Activated naive CD4-positive, alpha-beta T cell treated with anti-CD3 and anti-CD28 coated beads, Interleukin-2, amount 50 U/mL, for 72 hours (primary cell): ENCODE measurements around the gene LRP1B. TPM values are rescaled to one million over a fixed set of nuclear protein-coding genes. Genes with fewer than 3 reads are reported as not detected.
"Not testable (repeated sequence)": the region's sequence is repeated elsewhere in the genome, so short reads cannot be mapped to it uniquely, and the experiment has no call there.

ENCODE experiments used
- ATAC-seq, 2 donors: fragments of 150-1000 bp; cut with Tn5 transposase; 2 replicates each; pipeline ENCODE4 v1.10.0; 2021; ENCODE audit warnings: mild to moderate bottlenecking in 2 of 2, moderate library complexity in 2 of 2
- DNase-seq, 2 donors: peaks; one replicate each; pipeline ENCODE4 v3.0.0; 2021 to 2022; ENCODE audit warnings: low spot score in 2 of 2
- H3K27ac Mint-ChIP-seq, 2 donors: one replicate each; pipeline ENCODE4 v1.8.0; 2022; ENCODE audit warnings: mild to moderate bottlenecking in 2 of 2, mixed read lengths in 2 of 2
- H3K36me3 Mint-ChIP-seq, 2 donors: one replicate each; pipeline ENCODE4 v1.8.0; 2022; ENCODE audit warnings: mixed read lengths in 2 of 2
- H3K9me3 Mint-ChIP-seq, 2 donors: one replicate each; pipeline ENCODE4 v1.8.0; 2022; ENCODE audit warnings: mixed read lengths in 2 of 2
- total RNA-seq, 2 donors: library from RNA; stranded (reverse); gene quantifications; one replicate each; pipeline ENCODE4 v1.2.3, GENCODE V29; 2022

The LRP1B gene
- total RNA-seq, 2 donors from 2014 or later, result not detected

- H3K9me3 Mint-ChIP-seq, result peaks cover 5 to 7% of the 10 kb centered on the region in 2 donors
- DNase-seq (no peak), ATAC-seq (no peak)
- no peaks in the 10 kb centered on the region for H3K36me3 Mint-ChIP-seq
- H3K27ac Mint-ChIP-seq, result no peak overlapping the region
Measured at GRCh38 chr2:140353541-140353940, 1777.3 kb downstream of the LRP1B start.

- DNase-seq, result no peak
- Mint-ChIP-seq H3K27ac (no peak overlapping the region), H3K36me3 (no peaks in the 10 kb centered on the region), H3K9me3 (peaks cover 5 to 7% of the 10 kb centered on the region in 2 donors)
- no peak for ATAC-seq
Measured at GRCh38 chr2:140351692-140352091, 1779.1 kb downstream of the LRP1B start.

GRCh38 chr2:140349695-140350094, 1781.1 kb downstream of the LRP1B start:
- Mint-ChIP-seq H3K27ac (no peak overlapping the region), H3K36me3 (no peaks in the 10 kb centered on the region), H3K9me3 (peaks cover 11 to 12% of the 10 kb centered on the region in 2 donors)
- no peak for ATAC-seq
- no peak for DNase-seq

GRCh38 chr2:140348826-140349225, 1782.0 kb downstream of the LRP1B start:
- ATAC-seq (no peak), DNase-seq (no peak)
- Mint-ChIP-seq H3K36me3 (no peaks in the 10 kb centered on the region), H3K9me3 (peaks cover 11 to 14% of the 10 kb centered on the region in 2 donors), H3K27ac (no peak overlapping the region)

- no peak for ATAC-seq
- no peak for DNase-seq
- Mint-ChIP-seq H3K9me3 (peaks cover 6 to 19% of the 10 kb centered on the region in 2 donors), H3K36me3 (no peaks in the 10 kb centered on the region), H3K27ac (no peak overlapping the region)
Measured at GRCh38 chr2:140344838-140345237, 1786.0 kb downstream of the LRP1B start.

GRCh38 chr2:140344266-140344665, 1786.5 kb downstream of the LRP1B start:
- DNase-seq, ATAC-seq, H3K27ac Mint-ChIP-seq, H3K36me3 Mint-ChIP-seq: not testable (repeated sequence)
- H3K9me3 Mint-ChIP-seq, result peaks cover 6 to 19% of the 10 kb centered on the region in 2 donors

GRCh38 chr2:140338795-140339194, 1792.0 kb downstream of the LRP1B start:
- DNase-seq (no peak), ATAC-seq (no peak)
- Mint-ChIP-seq H3K36me3 (no peaks in the 10 kb centered on the region), H3K9me3 (peaks cover 10 to 17% of the 10 kb centered on the region in 2 donors), H3K27ac (no peak overlapping the region)

GRCh38 chr2:140337061-140337460, 1793.8 kb downstream of the LRP1B start:
- ATAC-seq (no peak), DNase-seq (no peak)
- Mint-ChIP-seq H3K27ac (no peak overlapping the region), H3K36me3 (no peaks in the 10 kb centered on the region), H3K9me3 (peaks cover 16 to 19% of the 10 kb centered on the region in 2 donors)

GRCh38 chr2:140316345-140316744, 1814.5 kb downstream of the LRP1B start:
- DNase-seq (no peak), ATAC-seq (no peak)
- H3K9me3 Mint-ChIP-seq, result peaks cover 5 to 13% of the 10 kb centered on the region in 2 donors
- H3K36me3 Mint-ChIP-seq, result no peaks in the 10 kb centered on the region
- H3K27ac Mint-ChIP-seq, result no peak overlapping the region

- Mint-ChIP-seq H3K9me3 (peaks cover 2% of the 10 kb centered on the region in 2 donors), H3K36me3 (no peaks in the 10 kb centered on the region), H3K27ac (no peak overlapping the region)
- DNase-seq (no peak), ATAC-seq (no peak)
Measured at GRCh38 chr2:140311905-140312304, 1818.9 kb downstream of the LRP1B start.

- DNase-seq (no peak), ATAC-seq (no peak)
- no peak overlapping the region for H3K27ac Mint-ChIP-seq
- H3K36me3 Mint-ChIP-seq, result no peaks in the 10 kb centered on the region
- peaks cover 0 to 4% of the 10 kb centered on the region in 2 donors for H3K9me3 Mint-ChIP-seq
Measured at GRCh38 chr2:140308706-140309105, 1822.1 kb downstream of the LRP1B start.

- ATAC-seq (no peak), DNase-seq (no peak)
- Mint-ChIP-seq H3K27ac (no peak overlapping the region), H3K36me3 (no peaks in the 10 kb centered on the region), H3K9me3 (peaks cover 0 to 4% of the 10 kb centered on the region in 2 donors)
Measured at GRCh38 chr2:140307532-140307931, 1823.3 kb downstream of the LRP1B start.

- Mint-ChIP-seq H3K27ac (no peak overlapping the region), H3K9me3 (peaks cover 24 to 27% of the 10 kb centered on the region in 2 donors), H3K36me3 (peaks cover 0 to 4% of the 10 kb centered on the region in 2 donors)
- ATAC-seq (no peak), DNase-seq (no peak)
Measured at GRCh38 chr2:140295767-140296166, 1835.0 kb downstream of the LRP1B start.

- DNase-seq (no peak), ATAC-seq (no peak)
- Mint-ChIP-seq H3K36me3 (peaks cover 0 to 4% of the 10 kb centered on the region in 2 donors), H3K27ac (no peak overlapping the region), H3K9me3 (peaks cover 7 to 9% of the 10 kb centered on the region in 2 donors)
Measured at GRCh38 chr2:140288726-140289125, 1842.1 kb downstream of the LRP1B start.

GRCh38 chr2:140288213-140288612, 1842.6 kb downstream of the LRP1B start:
- Mint-ChIP-seq H3K36me3 (peaks cover 0 to 4% of the 10 kb centered on the region in 2 donors), H3K9me3 (peaks cover 7 to 9% of the 10 kb centered on the region in 2 donors), H3K27ac (no peak overlapping the region)
- DNase-seq (no peak), ATAC-seq (no peak)

GRCh38 chr2:140286377-140286776, 1844.4 kb downstream of the LRP1B start:
- ATAC-seq (no peak), DNase-seq (no peak)
- Mint-ChIP-seq H3K9me3 (peaks cover 4% of the 10 kb centered on the region in 2 donors), H3K36me3 (no peaks in the 10 kb centered on the region), H3K27ac (no peak overlapping the region)

GRCh38 chr2:140277344-140277743, 1853.5 kb downstream of the LRP1B start:
- H3K36me3 Mint-ChIP-seq, result not testable (repeated sequence)
- H3K9me3 Mint-ChIP-seq, result peaks cover 10 to 11% of the 10 kb centered on the region in 2 donors

GRCh38 chr2:140276661-140277060, 1854.2 kb downstream of the LRP1B start:
- ATAC-seq, result no peak
- Mint-ChIP-seq H3K36me3 (no peaks in the 10 kb centered on the region), H3K9me3 (peaks cover 10 to 11% of the 10 kb centered on the region in 2 donors), H3K27ac (no peak overlapping the region)
- no peak for DNase-seq

More at GRCh38 chr2:140277344-140277743, 1853.5 kb downstream of the LRP1B start:
- ATAC-seq, H3K27ac Mint-ChIP-seq, DNase-seq: not testable (repeated sequence)
